ENCODE results near the gene FATE1. TPM values are rescaled to one million over a fixed set of nuclear protein-coding genes. Genes with fewer than 3 reads are reported as not detected.

The FATE1 gene
- total and polyA plus RNA-seq, 2 of the 13 experiments (the other 11 are each of a cell fraction or from before 2014, with no cell fraction given) = not detected

- H4K20me1 ChIP-seq (ENCODE audit: insufficient read depth, low read length) = no peaks in the 10 kb centered on the region
- no peak overlapping the region for H3K4me2 ChIP-seq (ENCODE audit: low read depth, low read length)
- no peak overlapping the region for H3K4me3 ChIP-seq (replicated peaks in 1 of 3; ENCODE audit: insufficient read depth in 1 of 3, low read depth in 2 of 3, low read length in 3 of 3)
- H3K9me3 ChIP-seq (ENCODE audit: low read length) = no peaks in the 10 kb centered on the region
- no peaks in the 10 kb centered on the region for H3K4me1 ChIP-seq (ENCODE audit: insufficient read depth, low read length)
- H2AFZ ChIP-seq (ENCODE audit: low read length) = no peak overlapping the region
- FAIRE-seq (no peak), DNase-seq (ENCODE audit: low spot score) (no peak), ATAC-seq (no peak)
- in situ Hi-C loops (cut with HindIII; ENCODE audit: extremely low pct_ligation_motif_present, low pct_unique_long_range_greater_than_20kb) = loop anchor here (25.0 kb wide), 1 partner anchor 1067 kb away; no protein-coding TSS in a partner anchor
- H3K79me2 ChIP-seq (ENCODE audit: insufficient read depth, low read length) = no peaks in the 10 kb centered on the region
- no TSS peak for BruUV-seq (replicated peaks)
- no peaks in the 10 kb centered on the region for H3K36me3 ChIP-seq (replicated peaks in 1 of 2; ENCODE audit: control insufficient read depth in 1 of 2, insufficient read depth in 2 of 2, low read length in 2 of 2)
- ChIA-PET CTCF (ENCODE audit: low intra/inter-chr PET ratio, low total read pairs) (no interaction called here), POLR2A (no interaction called here)
- 32% methylated on average over 5 of the region's 6 CpGs for WGBS (ENCODE audit: low lambda C conversion rate)
- intact Hi-C loops (cut with micrococcal nuclease; ENCODE audit: unreplicated experiment) = no loop called here
- TF ChIP-seq CSRNP1 (CRISPR knock-in tag; IDR thresholded peaks at IDR 0.05) (no peak), ZNF451 (CRISPR knock-in tag; IDR thresholded peaks at IDR 0.05) (no peak), ATRX (CRISPR knock-in tag; IDR thresholded peaks at IDR 0.05; ENCODE audit: borderline replicate concordance) (no peak), ZNF569 (CRISPR knock-in tag; IDR thresholded peaks at IDR 0.05; ENCODE audit: borderline replicate concordance) (no peak), FOXO1 (CRISPR knock-in tag; IDR thresholded peaks at IDR 0.05) (no peak), JUN (CRISPR knock-in tag; IDR thresholded peaks at IDR 0.05) (no peak), ZNF431 (CRISPR knock-in tag; IDR thresholded peaks at IDR 0.05; ENCODE audit: borderline replicate concordance, low read depth) (no peak), CBX5 (CRISPR knock-in tag; IDR thresholded peaks at IDR 0.05; ENCODE audit: borderline replicate concordance) (no peak), HMG20B (CRISPR knock-in tag; conservative IDR thresholded peaks at IDR 0.05) (no peak), REPIN1 (CRISPR knock-in tag; IDR thresholded peaks at IDR 0.05; ENCODE audit: borderline replicate concordance, low read depth) (no peak), CBFB (CRISPR knock-in tag; IDR thresholded peaks at IDR 0.05) (no peak), RFX1 (IDR thresholded peaks at IDR 0.05) (no peak), NFATC3 (CRISPR knock-in tag; IDR thresholded peaks at IDR 0.05) (no peak), HDAC1 (CRISPR knock-in tag; IDR thresholded peaks at IDR 0.05) (no peak), PHF20 (CRISPR knock-in tag; IDR thresholded peaks at IDR 0.05) (no peak), ZNF704 (CRISPR knock-in tag; IDR thresholded peaks at IDR 0.05; ENCODE audit: borderline replicate concordance) (no peak)
- no peak overlapping the region for H3K9ac ChIP-seq (ENCODE audit: insufficient read depth, low read depth, low read length)
- H3K27me3 ChIP-seq (ENCODE audit: control insufficient read depth in 1 of 2, insufficient read depth in 2 of 2, low read length in 2 of 2) = no peaks in the 10 kb centered on the region
- H3K27ac ChIP-seq (ENCODE audit: extremely low read length, insufficient read depth, low read length) = no peak overlapping the region
Measured at GRCh38 chrX:151745651-151746050, 29.8 kb downstream of the FATE1 start.
